GM19372 (cell line): Measurements from ENCODE around the gene SLC47A2.
"Not testable (repeated sequence)": the region's sequence is repeated elsewhere in the genome, so short reads cannot be mapped to it uniquely, and the experiment has no call there.

Experiments
- ATAC-seq: cut with Tn5 transposase; IDR thresholded peaks from one replicate; pipeline ENCODE4 v1.9.1; 2021; ENCODE audit warnings: mild to moderate bottlenecking, low read depth, moderate library complexity; ENCODE audit not compliant: unreplicated experiment

Gene SLC47A2

DNA sequence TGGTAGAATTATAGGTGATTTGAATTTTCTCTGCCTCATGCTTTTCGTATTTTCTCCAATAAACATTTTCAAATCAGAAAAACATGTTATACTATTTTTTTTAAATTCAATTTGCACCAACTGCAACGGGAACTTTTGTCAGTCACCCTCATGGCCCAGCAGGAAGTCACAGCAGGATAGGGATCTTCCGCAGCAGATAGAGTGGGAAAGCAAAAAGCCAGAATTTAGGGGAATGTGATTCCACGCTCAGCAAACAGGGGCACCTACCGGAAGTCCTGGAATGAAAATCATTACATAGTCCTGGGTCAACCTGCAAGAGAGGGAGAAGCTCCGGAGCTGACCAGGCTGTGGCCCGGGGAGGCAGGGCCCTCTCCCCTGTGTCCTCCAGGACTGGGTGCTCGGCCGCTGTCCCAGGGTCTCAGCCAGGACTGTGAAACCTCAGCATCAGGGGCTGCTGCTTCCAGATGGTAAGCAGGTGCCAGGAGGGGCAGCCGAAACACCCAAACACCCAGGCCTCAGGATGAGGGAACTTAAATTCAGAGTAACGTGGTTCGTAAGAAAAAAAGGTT, 3.9 kb downstream of the SLC47A2 start:
- ATAC-seq = no peak

DNA sequence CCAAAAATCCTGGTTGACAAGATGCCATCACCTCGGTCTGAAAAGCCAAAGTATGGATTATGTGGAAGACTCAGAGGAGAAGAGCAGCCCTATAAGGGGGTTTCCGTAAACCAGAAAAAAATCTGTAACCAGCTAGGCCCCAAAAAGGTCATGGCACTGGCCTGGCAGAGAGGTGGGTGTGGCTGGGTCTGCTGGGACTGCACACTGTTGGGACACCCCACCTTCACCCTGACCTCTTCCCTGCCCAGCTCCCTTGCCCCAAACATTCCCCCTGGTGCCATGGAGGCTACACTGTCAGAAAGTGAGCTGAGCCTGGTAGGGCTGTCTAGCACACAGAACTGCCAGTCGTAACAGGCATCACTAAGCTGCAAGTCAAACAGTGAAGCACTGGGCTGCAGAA, 6.5 kb downstream of the SLC47A2 start:
- no peak for ATAC-seq

DNA sequence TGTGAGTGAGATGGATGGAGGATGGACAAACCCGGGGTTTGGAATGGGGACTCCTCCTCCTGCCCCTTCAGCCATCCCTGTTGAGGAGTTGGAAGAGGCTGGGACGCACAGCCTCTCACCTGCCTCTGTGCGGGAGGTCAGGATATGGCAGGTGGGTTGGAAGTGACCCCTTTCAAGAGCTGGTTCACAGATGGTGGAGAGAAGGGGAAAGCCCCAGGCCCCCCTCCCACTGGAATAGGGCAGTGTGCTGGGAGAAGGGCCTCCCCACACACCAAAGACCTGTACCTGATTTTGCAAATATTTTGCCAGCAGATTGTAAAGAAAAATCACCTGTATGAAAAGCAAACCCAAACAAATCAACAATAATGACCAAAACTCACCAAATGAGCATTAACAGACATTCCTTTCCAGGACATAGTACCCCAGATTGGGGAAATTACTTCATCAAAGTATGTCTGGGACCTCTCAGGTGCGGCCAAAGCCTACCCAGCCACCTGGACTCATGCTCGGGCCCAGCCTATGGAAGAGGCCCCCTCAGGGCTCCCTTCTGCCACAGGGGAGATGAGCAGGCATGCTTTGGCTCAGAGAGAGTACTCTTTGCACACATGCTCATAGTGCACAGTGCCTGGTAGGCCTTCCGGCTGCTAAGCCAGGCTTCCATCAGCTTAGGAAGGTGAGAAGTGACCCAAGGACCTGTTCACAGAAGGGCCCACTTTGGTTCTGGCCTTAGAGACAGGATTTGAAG, 7.8 kb downstream of the SLC47A2 start:
- no peak for ATAC-seq

DNA sequence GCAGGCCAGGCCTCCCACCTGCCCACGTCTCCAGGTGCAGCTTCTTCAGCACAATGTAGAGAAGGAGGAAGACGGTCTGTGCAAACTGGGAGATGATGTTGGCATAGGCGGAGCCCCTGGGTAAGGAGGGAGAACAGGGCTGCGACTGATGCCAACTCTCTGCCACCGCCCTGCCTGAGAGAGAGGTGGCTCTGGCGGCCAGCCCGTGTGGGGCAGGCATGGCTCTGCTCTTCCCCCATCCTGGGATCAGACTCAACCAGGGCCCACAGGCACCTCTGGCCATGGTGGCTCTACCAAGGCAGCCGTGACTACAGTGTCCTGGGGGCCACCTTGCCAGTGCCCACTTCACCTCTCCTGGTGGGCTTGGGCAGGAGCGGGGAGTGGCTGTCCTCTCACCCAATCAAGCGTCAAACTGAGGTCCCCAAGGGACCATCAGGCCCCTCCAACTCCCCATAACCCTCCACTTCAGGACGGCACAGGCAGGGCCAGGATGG, 8.6 kb downstream of the SLC47A2 start:
- ATAC-seq = no peak

DNA sequence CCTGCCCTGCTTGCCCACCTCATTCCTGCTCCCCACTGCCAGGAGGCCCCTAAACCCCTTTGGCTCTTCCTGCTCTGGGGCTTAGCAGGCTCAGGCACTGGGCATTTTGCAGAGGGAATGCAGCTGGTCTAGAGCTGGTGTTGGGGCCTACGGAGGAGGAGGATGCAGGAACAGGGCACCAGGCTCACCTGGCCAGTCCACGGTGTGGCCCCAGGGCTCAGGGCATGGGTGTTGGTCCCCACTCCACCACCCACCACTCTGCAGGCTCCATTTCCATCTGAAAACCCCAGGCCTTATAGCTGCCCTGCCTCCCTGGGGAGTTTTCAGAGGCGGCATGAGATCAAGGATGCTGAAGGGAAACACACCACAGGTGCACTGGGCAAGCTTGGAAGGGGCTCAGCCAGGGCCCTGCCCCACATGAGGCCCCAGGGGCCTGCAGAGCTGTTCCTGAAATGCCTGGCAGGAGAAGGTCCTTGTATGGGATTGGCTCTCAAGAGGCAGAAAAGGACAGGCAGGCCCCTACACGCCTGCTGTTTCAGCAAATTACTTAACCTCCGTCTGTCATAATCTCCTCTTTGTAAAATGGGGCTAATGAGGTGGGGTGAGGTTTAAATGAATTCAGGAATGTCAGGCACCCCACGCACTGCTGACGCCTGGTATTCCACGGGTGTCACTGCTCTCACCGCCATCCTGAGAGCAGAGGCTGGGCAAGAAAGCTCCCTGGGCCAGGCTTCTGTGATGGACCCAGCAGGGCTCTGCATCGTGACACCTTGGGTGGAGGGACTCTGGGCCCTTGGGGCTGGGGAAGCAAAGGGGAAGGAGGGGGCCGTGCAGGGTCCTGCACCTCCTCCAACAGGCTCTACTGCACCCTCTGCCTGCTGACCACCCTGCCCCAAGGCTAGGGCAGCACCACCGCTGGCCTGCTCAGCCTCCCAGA, 9.3 kb downstream of the SLC47A2 start:
- no peak for ATAC-seq

DNA sequence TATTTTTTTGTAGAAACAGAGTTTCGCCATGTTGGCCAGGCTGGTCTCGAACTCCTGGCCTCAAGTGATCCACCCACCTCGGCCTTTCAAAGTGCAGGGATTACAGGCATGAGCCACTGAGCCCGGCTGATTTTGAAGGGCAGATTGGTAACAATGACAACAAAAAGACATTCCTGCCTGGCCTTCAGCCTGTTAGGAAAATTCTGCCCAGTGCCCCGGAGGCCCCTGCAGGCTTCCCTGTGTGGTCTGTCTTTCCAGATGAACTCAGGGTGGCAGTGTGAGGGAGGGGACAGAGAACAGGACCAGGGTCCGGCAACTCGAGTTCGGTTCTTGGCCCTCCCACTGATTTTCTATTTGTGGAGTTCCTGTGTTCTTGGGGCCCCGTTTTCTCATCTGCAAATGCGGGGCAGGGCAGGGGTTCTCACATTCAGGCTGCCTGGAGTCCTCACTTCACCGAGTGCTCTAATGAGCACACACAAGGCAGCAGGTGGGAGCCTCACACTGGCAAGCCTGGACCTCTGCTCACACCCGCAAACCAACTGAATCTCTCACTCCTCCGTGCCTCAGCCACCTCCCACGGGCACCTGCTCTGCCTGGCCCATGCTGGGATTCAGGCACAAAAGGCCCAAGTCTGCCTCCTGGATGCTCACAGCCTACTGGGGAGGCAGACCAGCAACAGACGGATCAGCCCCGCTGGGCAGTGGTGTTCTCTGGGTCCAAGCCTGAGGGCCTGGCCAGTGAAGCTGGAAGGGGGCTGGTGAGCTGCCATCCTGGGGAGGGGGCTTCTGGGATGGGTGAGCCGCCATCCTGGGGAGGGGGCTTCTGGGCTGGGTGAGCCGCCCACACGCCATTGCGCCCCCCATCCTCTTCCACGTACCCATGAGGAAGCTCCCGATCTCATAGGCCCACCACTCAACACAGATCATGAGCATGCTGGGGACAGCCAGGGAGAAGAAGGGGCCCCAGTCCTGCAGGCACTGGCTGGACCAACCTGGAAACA, 10.3 kb downstream of the SLC47A2 start:
- ATAC-seq = no peak

DNA sequence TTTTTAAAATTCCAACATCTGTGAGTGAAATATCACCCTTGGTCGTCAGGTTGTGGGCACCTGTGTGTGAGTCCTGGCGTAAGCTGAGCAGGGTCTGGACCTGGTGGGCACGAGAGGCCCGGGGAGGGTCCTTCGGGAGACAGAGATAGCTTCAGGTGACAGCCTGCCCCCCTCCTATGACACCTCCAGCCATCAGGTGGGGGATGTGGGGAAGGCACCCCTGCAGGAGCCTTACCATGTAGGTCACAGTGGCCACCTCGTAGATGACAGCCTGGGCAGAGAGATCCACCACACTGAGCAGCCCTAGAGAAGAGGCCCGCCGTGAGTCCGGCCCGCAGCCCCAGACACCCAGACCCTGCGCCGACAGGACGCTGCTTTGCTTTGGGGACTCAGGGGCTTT, 11.2 kb downstream of the SLC47A2 start:
- ATAC-seq = no peak

DNA sequence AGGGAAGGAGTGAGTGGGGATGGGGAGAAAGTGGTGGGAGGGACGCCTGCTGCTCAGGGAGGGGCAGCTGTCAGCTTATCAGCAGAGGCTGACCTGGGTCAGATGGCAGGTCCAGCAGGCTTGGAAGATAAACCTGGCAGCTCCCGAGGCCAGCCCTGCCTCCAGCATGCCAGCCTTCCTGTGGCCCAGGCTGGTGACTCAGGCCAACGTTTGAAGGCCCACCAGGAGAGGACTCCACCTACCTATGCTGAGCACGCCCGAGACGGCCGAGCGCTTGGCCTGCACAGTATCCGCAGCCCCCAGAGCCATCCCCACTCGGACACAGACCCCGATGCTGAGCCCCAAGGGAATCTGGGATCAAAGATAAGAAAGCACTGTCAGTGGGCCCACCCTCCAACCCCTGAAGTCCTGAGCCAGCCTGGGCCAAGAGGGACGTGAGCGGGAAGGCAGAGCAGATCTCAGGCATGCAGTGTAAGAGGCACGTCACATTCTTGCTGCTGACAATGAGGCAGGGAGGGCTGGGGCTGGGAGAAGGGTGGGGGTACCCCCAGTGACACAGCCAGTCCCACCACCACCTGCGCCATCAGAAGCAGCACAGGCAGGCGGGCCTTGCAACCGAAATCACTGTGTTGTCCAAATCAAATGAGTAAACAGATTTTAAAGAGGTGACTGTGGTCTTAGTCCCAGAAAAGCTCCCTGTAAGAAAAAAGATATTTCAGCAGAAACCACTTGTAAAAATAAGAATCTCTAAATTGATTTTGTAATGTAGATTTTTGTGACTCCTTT, 12.4 kb downstream of the SLC47A2 start:
- no peak for ATAC-seq

DNA sequence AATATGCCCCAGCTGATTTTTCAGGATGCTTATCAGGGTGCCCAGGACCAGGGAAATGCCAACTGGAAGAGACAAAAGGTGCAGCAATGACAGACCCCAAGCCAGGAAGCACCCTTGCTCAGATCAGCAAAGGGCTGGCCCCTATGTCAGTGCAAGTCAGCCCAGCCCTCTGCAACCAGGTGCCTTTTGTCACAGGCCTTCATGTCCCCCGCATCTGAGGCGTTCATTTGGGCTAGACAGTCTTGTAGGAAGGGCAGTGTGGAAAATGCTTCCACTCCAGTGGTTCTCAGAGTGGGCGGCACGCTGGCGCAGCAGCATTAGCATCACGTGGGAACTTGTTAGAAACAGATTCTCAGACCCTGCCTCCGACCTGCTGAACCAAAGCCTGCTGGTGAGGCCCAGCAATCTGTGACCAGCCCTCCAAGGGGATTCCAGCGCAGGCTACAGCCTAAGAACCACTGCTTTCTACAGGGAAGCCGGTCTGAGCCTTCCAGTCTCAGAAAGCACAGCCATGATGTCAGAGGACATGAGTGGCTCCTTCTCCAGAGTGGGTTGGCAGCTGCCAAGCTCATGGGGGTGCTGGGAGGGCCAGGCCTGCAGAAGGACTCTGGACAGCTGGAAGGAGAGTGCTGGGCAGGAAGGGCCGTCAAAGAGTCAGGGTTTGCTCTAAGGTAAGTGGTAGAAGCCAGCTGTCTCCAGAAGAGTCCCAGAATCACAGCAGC, 13.1 kb downstream of the SLC47A2 start:
- ATAC-seq = no peak

DNA sequence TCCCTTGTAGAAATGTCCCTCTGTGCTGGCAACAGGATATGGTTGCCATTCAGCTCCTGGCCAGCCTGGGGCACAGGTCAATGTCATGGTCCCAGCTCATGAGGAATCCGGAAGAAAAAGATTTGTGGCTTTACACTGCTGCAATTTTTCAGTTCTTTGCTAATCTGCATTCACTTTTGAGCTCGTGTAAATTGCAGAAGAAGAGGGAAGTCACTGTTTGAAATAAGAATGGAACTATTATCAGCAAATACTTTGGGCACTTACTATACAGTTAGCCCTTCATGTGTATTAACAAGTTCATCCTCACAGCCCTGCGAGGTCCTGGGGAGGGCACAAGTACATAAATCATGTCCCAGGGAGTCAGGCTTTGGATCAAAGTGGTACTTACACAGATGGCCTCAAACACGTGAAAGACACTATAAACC, 14.2 kb downstream of the SLC47A2 start:
- no peak for ATAC-seq

DNA sequence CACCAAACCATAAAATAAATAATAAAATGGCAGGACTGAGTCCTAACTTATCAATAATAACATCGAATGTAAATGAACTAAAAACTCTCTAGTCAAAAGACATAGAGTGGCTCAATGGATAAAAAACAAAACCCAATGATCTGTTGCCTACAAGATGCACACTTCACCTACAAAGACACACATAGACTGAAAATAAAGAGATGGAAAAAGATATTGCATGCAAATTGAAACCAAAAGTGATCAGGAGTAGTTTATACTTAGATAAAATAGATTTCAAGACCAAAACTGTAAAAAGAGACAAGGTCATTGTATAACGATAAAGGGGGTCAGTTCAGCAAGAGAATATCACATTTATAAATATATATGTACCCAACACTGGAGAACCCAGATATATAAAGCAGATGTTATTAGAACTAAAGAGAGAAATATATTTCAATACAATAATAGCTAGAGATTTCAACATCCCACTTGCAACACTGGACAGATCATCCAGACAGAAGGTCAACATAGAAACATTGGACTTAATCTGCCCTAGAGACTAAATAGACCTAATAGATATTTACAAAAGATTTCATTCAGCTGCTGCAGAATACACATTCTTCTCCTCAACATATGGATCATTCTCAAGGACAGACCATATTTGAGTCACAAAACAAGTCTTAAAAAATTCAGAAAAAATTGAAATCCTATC, 29.8 kb downstream of the SLC47A2 start:
- no peak for ATAC-seq

DNA sequence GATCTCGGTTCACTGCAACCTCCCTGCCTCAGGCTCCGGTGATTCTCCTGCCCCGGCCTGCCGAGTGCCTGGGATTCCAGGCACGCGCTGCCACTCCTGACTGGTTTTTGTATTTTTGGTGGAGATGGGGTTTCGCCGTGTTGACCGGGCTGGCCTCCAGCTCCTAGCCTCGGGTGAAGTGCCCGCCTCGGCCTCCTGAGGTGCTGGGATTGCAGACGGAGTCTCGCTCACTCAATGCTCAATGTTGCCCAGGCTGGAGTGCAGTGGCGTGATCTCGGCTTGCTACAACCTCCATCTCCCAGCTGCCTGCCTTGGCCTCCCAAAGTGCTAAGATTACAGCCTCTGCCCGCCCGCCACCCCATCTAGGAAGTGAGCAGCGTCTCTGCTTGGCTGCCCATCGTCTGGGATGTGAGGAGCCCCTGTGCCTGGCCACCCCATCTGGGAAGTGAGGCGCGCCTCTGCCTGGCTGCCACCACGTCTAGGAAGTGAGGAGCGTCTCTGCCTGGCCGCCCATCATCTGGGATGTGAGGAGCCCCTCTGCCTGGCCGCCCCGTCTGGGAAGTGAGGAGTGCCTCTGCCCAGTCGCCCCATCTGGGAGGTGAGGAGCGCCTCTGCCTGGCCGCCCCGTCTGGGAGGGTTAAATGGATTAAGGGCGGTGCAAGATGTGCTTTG, 31.3 kb downstream of the SLC47A2 start:
- ATAC-seq = not testable (repeated sequence)

DNA sequence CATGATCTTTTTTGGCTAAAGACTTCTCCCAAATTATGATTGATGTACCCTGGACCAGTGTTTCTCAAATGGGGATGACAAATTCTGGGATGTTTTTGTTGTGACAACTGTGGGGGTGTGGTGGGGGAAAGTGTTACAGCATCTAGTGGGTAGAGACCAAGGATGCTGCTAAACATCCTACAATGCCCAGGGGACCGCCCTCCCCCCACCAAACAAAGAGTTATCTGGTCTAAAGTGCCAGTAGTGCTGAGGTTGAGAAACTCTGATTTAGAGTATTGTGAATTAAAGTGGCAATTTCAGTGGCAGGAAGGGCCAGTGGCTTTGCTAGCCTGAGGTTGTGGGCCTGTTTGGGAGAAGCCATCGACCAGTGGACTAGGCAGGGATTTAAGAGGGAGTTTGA, 33.3 kb downstream of the SLC47A2 start:
- no peak for ATAC-seq

DNA sequence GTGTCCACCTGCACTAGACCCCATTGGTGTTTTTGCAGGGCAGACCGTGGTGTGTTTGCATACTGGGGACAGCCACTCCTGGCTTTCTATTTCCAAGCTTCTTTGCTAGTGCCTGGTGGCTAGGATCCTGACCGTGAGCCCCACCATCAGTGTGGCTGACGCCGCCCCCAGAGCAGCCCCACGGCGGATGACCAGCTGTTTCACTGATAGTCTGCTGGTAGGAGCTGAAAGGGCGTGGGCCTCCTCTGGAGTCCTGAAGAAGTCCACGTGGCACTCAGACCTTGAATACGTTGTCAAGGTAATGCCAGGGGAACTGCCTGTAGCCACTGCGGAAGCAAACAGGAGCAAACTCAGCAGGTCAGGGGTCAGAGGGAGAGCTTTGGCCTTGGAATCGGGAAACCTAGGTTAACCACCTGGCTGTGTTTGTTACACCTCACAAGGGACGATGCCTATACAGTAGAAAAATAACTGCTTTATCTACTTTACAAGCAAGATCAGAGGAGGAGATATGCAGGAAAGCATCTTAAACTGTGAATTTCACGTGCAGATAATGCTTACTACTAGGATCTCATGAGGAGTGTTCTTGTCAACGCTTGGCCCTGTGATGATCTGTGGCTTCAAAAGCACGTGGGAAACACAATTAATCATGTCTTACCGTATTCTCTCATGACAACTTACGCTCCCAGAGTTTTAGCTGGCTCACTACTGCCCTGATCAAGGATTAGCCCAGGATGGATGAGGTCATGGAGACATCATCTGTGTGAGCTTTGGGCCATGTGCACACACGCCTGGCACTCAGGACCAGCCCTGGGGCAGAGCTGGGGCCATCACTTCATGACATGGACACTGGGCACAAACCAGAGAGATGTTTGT, 37.6 kb downstream of the SLC47A2 start:
- ATAC-seq = no peak

DNA sequence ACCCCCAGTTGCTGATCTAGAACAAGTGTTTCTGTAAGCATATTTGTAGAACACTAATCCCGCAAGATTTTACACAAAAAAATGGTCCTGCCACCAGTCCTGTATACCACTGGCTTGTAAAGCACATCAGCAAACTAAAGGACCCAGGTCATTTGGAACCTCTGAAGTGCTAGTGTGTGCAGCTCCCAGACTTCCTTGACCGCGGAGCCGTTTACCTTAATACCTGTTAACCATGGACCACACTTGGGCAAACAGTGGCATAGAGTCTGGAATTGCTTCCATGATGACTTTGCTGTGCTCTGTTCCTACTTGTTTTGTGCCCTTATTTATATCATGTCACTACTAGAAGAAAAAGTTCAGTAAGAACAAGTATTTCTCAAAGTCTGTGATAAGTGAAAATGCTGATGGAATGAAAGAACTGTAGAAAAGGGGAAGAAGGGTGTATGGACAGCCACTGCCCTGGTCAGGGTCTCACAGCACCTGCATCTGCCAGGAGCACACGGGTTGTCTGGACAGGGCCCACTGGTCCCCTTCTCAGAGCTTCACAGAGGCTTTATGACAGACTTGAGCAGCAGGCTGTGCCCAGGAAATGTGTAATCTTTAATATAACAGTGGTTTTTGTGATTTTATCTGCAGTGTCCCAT, 38.5 kb downstream of the SLC47A2 start:
- no peak for ATAC-seq

DNA sequence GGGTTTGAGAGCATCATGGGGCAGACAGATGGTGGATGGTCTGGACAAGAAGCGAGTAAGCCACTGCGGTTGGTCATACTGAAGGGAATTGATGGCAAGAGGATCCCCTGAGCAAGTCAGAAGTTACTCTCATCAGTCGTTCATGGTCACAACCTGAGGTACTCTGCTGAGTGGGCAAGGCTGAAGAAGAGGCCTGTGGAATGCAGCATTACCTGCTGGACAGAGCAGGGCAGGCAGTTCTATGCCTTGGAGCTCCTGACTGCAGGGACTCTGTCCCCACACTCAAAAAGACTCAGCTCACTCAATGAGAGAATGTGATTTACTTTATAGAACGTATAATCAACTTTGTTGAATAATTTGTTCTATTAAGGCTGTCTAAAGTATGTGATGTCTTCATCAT, 39.5 kb downstream of the SLC47A2 start:
- no peak for ATAC-seq
